Ascending aorta (tissue), 2 donors: ENCODE results near the gene TMEM86B. TPM values are rescaled to one million over a fixed set of nuclear protein-coding genes. Genes with fewer than 3 reads are reported as not detected.

Experiments
- DNase-seq, 2 donors: peaks; one replicate each; pipeline ENCODE4 v3.0.0-alpha.2; 2019; ENCODE audit warnings: low spot score in 2 of 2
- H3K27ac ChIP-seq, 2 donors: fragments of 200-600 bp; sonication (generic); one replicate each; pipeline ENCODE4 v1.5.1; 2016 to 2017; ENCODE audit warnings: mild to moderate bottlenecking in 1 of 2
- H3K27me3 ChIP-seq: fragments of 200-600 bp; sonication (generic); one replicate; pipeline ENCODE4 v1.5.1; 2017
- H3K36me3 ChIP-seq, 2 donors: fragments of 200-600 bp; sonication (generic); one replicate each; pipeline ENCODE4 v1.5.1; 2016
- H3K4me1 ChIP-seq, 2 donors: fragments of 200-600 bp; sonication (generic); one replicate each; pipeline ENCODE4 v1.5.1; 2016 to 2017; ENCODE audit warnings: mild to moderate bottlenecking in 1 of 2
- H3K4me3 ChIP-seq, 2 donors: fragments of 200-600 bp; sonication (generic); one replicate each; pipeline ENCODE4 v1.5.1; 2016 to 2017; ENCODE audit warnings: mild to moderate bottlenecking in 1 of 2
- H3K9me3 ChIP-seq, 2 donors: fragments of 200-600 bp; sonication (generic); one replicate each; pipeline ENCODE4 v1.5.1; 2016
- CTCF ChIP-seq, 3 experiments: fragments of 200-600 bp in 2 of 3; fragments of 450-650 bp in 1 of 3; sonication (generic) in 2 of 3; IDR thresholded peaks; one replicate each; pipeline ENCODE4 v1.5.1; 2016 to 2019; ENCODE audit warnings: antibody characterized with exemption in 3 of 3, mild to moderate bottlenecking in 1 of 3, moderate library complexity in 1 of 3
- intact Hi-C: fragments of 100-400 bp; cut with DNase I; formaldehyde crosslinking; loops from one replicate; pipeline ENCODE4 v1.15.1; 2023
- total RNA-seq: library from RNA; depleted of rRNA; stranded (reverse); fragments of >200 nt; gene quantifications from one replicate; pipeline ENCODE4 v1.1.0, GENCODE V29; 2016

TMEM86B gene
- total RNA-seq, 1 donor from 2014 or later = not detected

- no peaks in the 10 kb centered on the region for H3K9me3 ChIP-seq
- H3K27ac ChIP-seq = no peak overlapping the region
- no peaks in the 10 kb centered on the region for H3K27me3 ChIP-seq
- intact Hi-C loops = no loop called here
- H3K36me3 ChIP-seq = peaks cover 15 to 20% of the 10 kb centered on the region in 2 donors
- H3K4me3 ChIP-seq = no peak overlapping the region
- no peaks in the 10 kb centered on the region for H3K4me1 ChIP-seq
- TF ChIP-seq CTCF (IDR thresholded peaks at IDR 0.05) = no peak
- no peak for DNase-seq
These were observed 5.1 kb downstream of the TMEM86B start for GRCh38 chr19:55223291-55224037.

GRCh38 chr19:55220525-55220924 lies 8.0 kb downstream of the TMEM86B start:
- no peaks in the 10 kb centered on the region for H3K4me1 ChIP-seq

GRCh38 chr19:55216461-55217198 lies 11.9 kb downstream of the TMEM86B start:
- no peaks in the 10 kb centered on the region for H3K36me3 ChIP-seq
- peak; percentile 25 to 82 for DNase-seq
- H3K4me1 ChIP-seq = no peaks in the 10 kb centered on the region
- H3K4me3 ChIP-seq = peak overlapping the region; percentile 42 to 48
- H3K27ac ChIP-seq = peak overlapping the region in 1 of 2 donors; percentile 7
- intact Hi-C loops = no loop called here
- TF ChIP-seq CTCF (IDR thresholded peaks at IDR 0.05) = no peak
- peaks cover 0 to 11% of the 10 kb centered on the region in 2 donors for H3K9me3 ChIP-seq
- no peaks in the 10 kb centered on the region for H3K27me3 ChIP-seq

More at GRCh38 chr19:55220525-55220924, 8.0 kb downstream of the TMEM86B start:
- Histone ChIP-seq H3K9me3 (no peaks in the 10 kb centered on the region), H3K27me3 (no peaks in the 10 kb centered on the region), H3K27ac (no peak overlapping the region), H3K4me3 (no peak overlapping the region), H3K36me3 (no peaks in the 10 kb centered on the region)
- intact Hi-C loops = no loop called here
- DNase-seq = no peak
- TF ChIP-seq CTCF (IDR thresholded peaks at IDR 0.05) = no peak

GRCh38 chr19:55213547-55213946 lies 15.0 kb downstream of the TMEM86B start:
- Histone ChIP-seq H3K27me3 (no peaks in the 10 kb centered on the region), H3K36me3 (no peaks in the 10 kb centered on the region), H3K27ac (no peak overlapping the region), H3K4me1 (no peaks in the 10 kb centered on the region), H3K4me3 (no peak overlapping the region), H3K9me3 (peaks cover 0 to 11% of the 10 kb centered on the region in 2 donors)
- intact Hi-C loops = no loop called here
- DNase-seq = no peak
- TF ChIP-seq CTCF (IDR thresholded peaks at IDR 0.05) = no peak

- H3K9me3 ChIP-seq = peaks cover 0 to 11% of the 10 kb centered on the region in 2 donors
- H3K4me1 ChIP-seq = no peaks in the 10 kb centered on the region
- intact Hi-C loops = no loop called here
- no peak for TF ChIP-seq CTCF (IDR thresholded peaks at IDR 0.05)
- no peak overlapping the region for H3K4me3 ChIP-seq
- H3K27ac ChIP-seq = no peak overlapping the region
- no peak for DNase-seq
- H3K36me3 ChIP-seq = no peaks in the 10 kb centered on the region
- H3K27me3 ChIP-seq = no peaks in the 10 kb centered on the region
These were observed 16.1 kb downstream of the TMEM86B start for GRCh38 chr19:55212447-55212846.
